WTC11 (cell line): ENCODE measurements around the gene PTGER3. TPM values are rescaled to one million over a fixed set of nuclear protein-coding genes. Genes with fewer than 3 reads are reported as not detected.

Experiments used
- ATAC-seq: fragments of 200-7000 bp; cut with Tn5 transposase; 2 replicates; pipeline ENCODE4 v1.10.0; 2021; ENCODE audit warnings: mild to moderate bottlenecking, moderate library complexity
- CTCF ChIA-PET: fragments of 300-600 bp; sonication (Branson Sonifier 250); formaldehyde crosslinking; loops from one replicate; lab custom pipeline; 2021; ENCODE audit warnings: antibody characterized with exemption; lab: Charles Lee
- POLR2A ChIA-PET: fragments of 350-600 bp; sonication (Branson Sonifier 250); formaldehyde crosslinking; loops from one replicate; lab custom pipeline; 2021; ENCODE audit warnings: antibody characterized with exemption; lab: Charles Lee
- DNase-seq: peaks from one replicate; pipeline ENCODE4 v3.0.0; 2021; ENCODE audit warnings: low spot score
- H3K27ac Mint-ChIP-seq: 2 replicates; pipeline ENCODE4 v1.8.0; 2021; ENCODE audit warnings: mixed read lengths
- H3K27me3 Mint-ChIP-seq: 2 replicates; pipeline ENCODE4 v1.8.0; 2021; ENCODE audit warnings: low read depth, mild to moderate bottlenecking, moderate library complexity, mixed read lengths
- H3K36me3 Mint-ChIP-seq: 2 replicates; pipeline ENCODE4 v1.8.0; 2021; ENCODE audit warnings: mixed read lengths
- H3K4me1 Mint-ChIP-seq: 2 replicates; pipeline ENCODE4 v1.8.0; 2022; ENCODE audit warnings: mixed read lengths
- H3K4me3 Mint-ChIP-seq: 2 replicates; pipeline ENCODE4 v1.8.0; 2021; ENCODE audit warnings: mild to moderate bottlenecking, moderate library complexity, mixed read lengths
- H3K9me3 Mint-ChIP-seq: 2 replicates; pipeline ENCODE4 v1.8.0; 2021; ENCODE audit warnings: mixed read lengths
- ATF1 ChIP-seq: sonication (generic); formaldehyde crosslinking; IDR thresholded peaks from 2 replicates; pipeline ENCODE4 v1.8.1; 2023; ENCODE audit warnings: mild to moderate bottlenecking, moderate library complexity, missing genetic modification reagents
- CREB1 ChIP-seq: sonication (generic); formaldehyde crosslinking; IDR thresholded peaks from 2 replicates; pipeline ENCODE4 v1.8.0; 2023; ENCODE audit warnings: mild to moderate bottlenecking, missing genetic modification reagents
- EMX1 ChIP-seq: fragments of 250-450 bp; sonication (Bioruptor Pico); IDR thresholded peaks from 2 replicates; pipeline ENCODE4 v1.8.0; 2021; ENCODE audit warnings: mild to moderate bottlenecking
- GABPB1 ChIP-seq: sonication (generic); formaldehyde crosslinking; IDR thresholded peaks from 2 replicates; pipeline ENCODE4 v1.8.1; 2023; ENCODE audit warnings: mild to moderate bottlenecking, missing genetic modification reagents
- GTF2I ChIP-seq: fragments of 250-450 bp; sonication (Bioruptor Pico); conservative IDR thresholded peaks from 2 replicates; pipeline ENCODE4 v1.4.0; 2021; ENCODE audit warnings: mild to moderate bottlenecking
- KAT7 ChIP-seq: sonication (generic); formaldehyde crosslinking; IDR thresholded peaks from 2 replicates; pipeline ENCODE4 v1.8.1; 2023; ENCODE audit warnings: missing genetic modification reagents, mild to moderate bottlenecking, borderline replicate concordance
- MYBL2 ChIP-seq: sonication (generic); formaldehyde crosslinking; IDR thresholded peaks from 2 replicates; pipeline ENCODE4 v1.8.1; 2023; ENCODE audit warnings: mild to moderate bottlenecking, moderate library complexity, missing genetic modification reagents
- NFYB ChIP-seq: sonication (generic); formaldehyde crosslinking; conservative IDR thresholded peaks from 2 replicates; pipeline ENCODE4 v1.8.0; 2022; ENCODE audit warnings: low read depth, missing genetic modification reagents
- NR1H2 ChIP-seq: sonication (generic); formaldehyde crosslinking; IDR thresholded peaks from 2 replicates; pipeline ENCODE4 v1.9.0; 2021; ENCODE audit warnings: mild to moderate bottlenecking, moderate library complexity, missing genetic modification reagents
- SOX15 ChIP-seq: fragments of 250-450 bp; sonication (Bioruptor Pico); IDR thresholded peaks from 2 replicates; pipeline ENCODE4 v1.9.0; 2021; ENCODE audit warnings: mild to moderate bottlenecking
- ZBTB21 ChIP-seq: sonication (generic); formaldehyde crosslinking; IDR thresholded peaks from 2 replicates; pipeline ENCODE4 v1.8.1; 2023; ENCODE audit warnings: mild to moderate bottlenecking, missing genetic modification reagents, borderline replicate concordance
- ZNF416 ChIP-seq: fragments of 250-450 bp; sonication (Bioruptor Pico); IDR thresholded peaks from 2 replicates; pipeline ENCODE4 v1.9.0; 2021; ENCODE audit warnings: mild to moderate bottlenecking, inconsistent platforms
- ZNF423 ChIP-seq: fragments of 250-450 bp; sonication (Bioruptor Pico); IDR thresholded peaks from 2 replicates; pipeline ENCODE4 v2.1.2; 2022; ENCODE audit warnings: mild to moderate bottlenecking, moderate library complexity
- ZNF425 ChIP-seq: fragments of 250-450 bp; sonication (Bioruptor Pico); conservative IDR thresholded peaks from 2 replicates; pipeline ENCODE4 v1.9.0; 2021; ENCODE audit warnings: mild to moderate bottlenecking
- total RNA-seq: library from RNA; stranded (reverse); gene quantifications from 3 replicates; pipeline ENCODE4 v1.2.3, GENCODE V29; 2021
- TF ChIP-seq, protein P1 (sequence below): fragments of 250-450 bp; sonication (Bioruptor Pico); IDR thresholded peaks from 2 replicates; pipeline ENCODE4 v1.8.0; 2021; ENCODE audit warnings: mild to moderate bottlenecking
- TF ChIP-seq, protein P2 (sequence below): sonication (generic); formaldehyde crosslinking; IDR thresholded peaks from 2 replicates; pipeline ENCODE4 v1.8.1; 2022; ENCODE audit warnings: low read depth, mild to moderate bottlenecking, moderate library complexity, missing genetic modification reagents, borderline replicate concordance
- TF ChIP-seq, protein P3 (sequence below): sonication (generic); formaldehyde crosslinking; IDR thresholded peaks from 2 replicates; pipeline ENCODE4 v1.8.0; 2023; ENCODE audit warnings: missing genetic modification reagents, mild to moderate bottlenecking, borderline replicate concordance
- TF ChIP-seq, protein P4 (sequence below): fragments of 250-450 bp; sonication (Bioruptor Pico); IDR thresholded peaks from 2 replicates; pipeline ENCODE4 v2.1.2; 2022; ENCODE audit warnings: mild to moderate bottlenecking, moderate library complexity

The PTGER3 gene
- total RNA-seq, 1 experiment from 2014 or later, result 0.50 TPM

- TF ChIP-seq CREB1 (CRISPR knock-in tag) (no peak), EMX1 (CRISPR knock-in tag) (no peak)
These were observed 4.6 kb downstream of the PTGER3 start (continued) for GRCh38 chr1:71043065-71043464.

DNA sequence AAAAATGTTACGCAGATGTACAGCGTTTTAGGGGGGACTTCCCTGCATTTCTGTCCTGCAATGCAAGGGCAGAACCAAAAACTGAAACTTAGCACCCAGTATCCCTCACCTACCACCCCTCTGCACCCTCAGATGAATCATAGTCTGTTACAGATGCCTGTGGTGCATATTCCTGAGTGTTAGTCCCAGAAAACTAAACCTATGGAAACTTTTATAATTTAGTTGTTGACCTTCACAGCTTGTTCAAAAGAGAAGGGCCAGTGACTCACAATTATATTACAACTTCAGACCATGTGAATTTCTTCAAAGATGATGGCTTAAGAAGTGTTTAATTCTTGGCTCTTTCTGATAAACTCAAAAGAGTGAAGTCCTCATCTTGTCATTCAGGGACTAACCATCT is 5.8 kb downstream of the PTGER3 start:
- DNase-seq (no peak), ATAC-seq (no peak)
- ChIA-PET POLR2A (no interaction called here), CTCF (no interaction called here)
- Mint-ChIP-seq H3K27ac (no peak overlapping the region), H3K9me3 (no peaks in the 10 kb centered on the region), H3K4me3 (no peak overlapping the region), H3K36me3 (no peaks in the 10 kb centered on the region), H3K4me1 (no peaks in the 10 kb centered on the region), H3K27me3 (peaks cover 11% of the 10 kb centered on the region)
- TF ChIP-seq, protein P1, sequence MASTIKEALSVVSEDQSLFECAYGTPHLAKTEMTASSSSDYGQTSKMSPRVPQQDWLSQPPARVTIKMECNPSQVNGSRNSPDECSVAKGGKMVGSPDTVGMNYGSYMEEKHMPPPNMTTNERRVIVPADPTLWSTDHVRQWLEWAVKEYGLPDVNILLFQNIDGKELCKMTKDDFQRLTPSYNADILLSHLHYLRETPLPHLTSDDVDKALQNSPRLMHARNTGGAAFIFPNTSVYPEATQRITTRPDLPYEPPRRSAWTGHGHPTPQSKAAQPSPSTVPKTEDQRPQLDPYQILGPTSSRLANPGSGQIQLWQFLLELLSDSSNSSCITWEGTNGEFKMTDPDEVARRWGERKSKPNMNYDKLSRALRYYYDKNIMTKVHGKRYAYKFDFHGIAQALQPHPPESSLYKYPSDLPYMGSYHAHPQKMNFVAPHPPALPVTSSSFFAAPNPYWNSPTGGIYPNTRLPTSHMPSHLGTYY, result no peak
- TF ChIP-seq ZNF425 (CRISPR knock-in tag) (no peak), NR1H2 (CRISPR knock-in tag) (no peak), ZBTB21 (CRISPR knock-in tag) (no peak), KAT7 (no peak), GTF2I (CRISPR knock-in tag) (no peak), SOX15 (no peak), ZNF423 (no peak), ATF1 (CRISPR knock-in tag) (no peak), NFYB (CRISPR knock-in tag) (no peak), GABPB1 (CRISPR knock-in tag) (no peak), ZNF416 (CRISPR knock-in tag) (no peak), MYBL2 (CRISPR knock-in tag) (no peak)
- TF ChIP-seq, protein P2, sequence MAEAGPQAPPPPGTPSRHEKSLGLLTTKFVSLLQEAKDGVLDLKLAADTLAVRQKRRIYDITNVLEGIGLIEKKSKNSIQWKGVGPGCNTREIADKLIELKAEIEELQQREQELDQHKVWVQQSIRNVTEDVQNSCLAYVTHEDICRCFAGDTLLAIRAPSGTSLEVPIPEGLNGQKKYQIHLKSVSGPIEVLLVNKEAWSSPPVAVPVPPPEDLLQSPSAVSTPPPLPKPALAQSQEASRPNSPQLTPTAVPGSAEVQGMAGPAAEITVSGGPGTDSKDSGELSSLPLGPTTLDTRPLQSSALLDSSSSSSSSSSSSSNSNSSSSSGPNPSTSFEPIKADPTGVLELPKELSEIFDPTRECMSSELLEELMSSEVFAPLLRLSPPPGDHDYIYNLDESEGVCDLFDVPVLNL (CRISPR knock-in tag), result no peak
- TF ChIP-seq, protein P3, sequence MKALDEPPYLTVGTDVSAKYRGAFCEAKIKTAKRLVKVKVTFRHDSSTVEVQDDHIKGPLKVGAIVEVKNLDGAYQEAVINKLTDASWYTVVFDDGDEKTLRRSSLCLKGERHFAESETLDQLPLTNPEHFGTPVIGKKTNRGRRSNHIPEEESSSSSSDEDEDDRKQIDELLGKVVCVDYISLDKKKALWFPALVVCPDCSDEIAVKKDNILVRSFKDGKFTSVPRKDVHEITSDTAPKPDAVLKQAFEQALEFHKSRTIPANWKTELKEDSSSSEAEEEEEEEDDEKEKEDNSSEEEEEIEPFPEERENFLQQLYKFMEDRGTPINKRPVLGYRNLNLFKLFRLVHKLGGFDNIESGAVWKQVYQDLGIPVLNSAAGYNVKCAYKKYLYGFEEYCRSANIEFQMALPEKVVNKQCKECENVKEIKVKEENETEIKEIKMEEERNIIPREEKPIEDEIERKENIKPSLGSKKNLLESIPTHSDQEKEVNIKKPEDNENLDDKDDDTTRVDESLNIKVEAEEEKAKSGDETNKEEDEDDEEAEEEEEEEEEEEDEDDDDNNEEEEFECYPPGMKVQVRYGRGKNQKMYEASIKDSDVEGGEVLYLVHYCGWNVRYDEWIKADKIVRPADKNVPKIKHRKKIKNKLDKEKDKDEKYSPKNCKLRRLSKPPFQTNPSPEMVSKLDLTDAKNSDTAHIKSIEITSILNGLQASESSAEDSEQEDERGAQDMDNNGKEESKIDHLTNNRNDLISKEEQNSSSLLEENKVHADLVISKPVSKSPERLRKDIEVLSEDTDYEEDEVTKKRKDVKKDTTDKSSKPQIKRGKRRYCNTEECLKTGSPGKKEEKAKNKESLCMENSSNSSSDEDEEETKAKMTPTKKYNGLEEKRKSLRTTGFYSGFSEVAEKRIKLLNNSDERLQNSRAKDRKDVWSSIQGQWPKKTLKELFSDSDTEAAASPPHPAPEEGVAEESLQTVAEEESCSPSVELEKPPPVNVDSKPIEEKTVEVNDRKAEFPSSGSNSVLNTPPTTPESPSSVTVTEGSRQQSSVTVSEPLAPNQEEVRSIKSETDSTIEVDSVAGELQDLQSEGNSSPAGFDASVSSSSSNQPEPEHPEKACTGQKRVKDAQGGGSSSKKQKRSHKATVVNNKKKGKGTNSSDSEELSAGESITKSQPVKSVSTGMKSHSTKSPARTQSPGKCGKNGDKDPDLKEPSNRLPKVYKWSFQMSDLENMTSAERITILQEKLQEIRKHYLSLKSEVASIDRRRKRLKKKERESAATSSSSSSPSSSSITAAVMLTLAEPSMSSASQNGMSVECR (CRISPR knock-in tag), result no peak
- TF ChIP-seq, protein P4, sequence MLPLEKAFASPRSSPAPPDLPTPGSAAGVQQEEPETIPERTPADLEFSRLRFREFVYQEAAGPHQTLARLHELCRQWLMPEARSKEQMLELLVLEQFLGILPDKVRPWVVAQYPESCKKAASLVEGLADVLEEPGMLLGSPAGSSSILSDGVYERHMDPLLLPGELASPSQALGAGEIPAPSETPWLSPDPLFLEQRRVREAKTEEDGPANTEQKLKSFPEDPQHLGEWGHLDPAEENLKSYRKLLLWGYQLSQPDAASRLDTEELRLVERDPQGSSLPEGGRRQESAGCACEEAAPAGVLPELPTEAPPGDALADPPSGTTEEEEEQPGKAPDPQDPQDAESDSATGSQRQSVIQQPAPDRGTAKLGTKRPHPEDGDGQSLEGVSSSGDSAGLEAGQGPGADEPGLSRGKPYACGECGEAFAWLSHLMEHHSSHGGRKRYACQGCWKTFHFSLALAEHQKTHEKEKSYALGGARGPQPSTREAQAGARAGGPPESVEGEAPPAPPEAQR (CRISPR knock-in tag), result no peak
